IMR-90 (cell line): ENCODE measurements around the gene MED12L. TPM values are rescaled to one million over a fixed set of nuclear protein-coding genes. Genes with fewer than 3 reads are reported as not detected.

Experiments
- ATAC-seq: fragments of 200-7000 bp; cut with Tn5 transposase; 2 replicates; pipeline ENCODE4 v1.9.1; 2020; ENCODE audit warnings: low read depth, mild to moderate bottlenecking, moderate library complexity
- BruUV-seq: library from RNA; stranded (reverse); fragments of 400-500 nt; replicated peaks from 2 replicates; lab custom pipeline; 2021; lab: Mats Ljungman, UMichigan
- CTCF ChIA-PET: fragments of 300-600 bp; formaldehyde crosslinking; extraction: SDS; loops from one replicate; lab custom pipeline; 2021; ENCODE audit warnings: antibody characterized with exemption; lab: Yijun Ruan, JAX
- POLR2A ChIA-PET: fragments of 300-600 bp; sonication (Branson Sonifier 250); formaldehyde crosslinking; loops from one replicate; lab custom pipeline; 2022; ENCODE audit warnings: antibody characterized with exemption; ENCODE audit not compliant: unreplicated experiment; lab: Charles Lee
- DNase-seq: peaks from one replicate; pipeline ENCODE4 v3.0.0; 2013
- H2AFZ ChIP-seq: replicated peaks from 2 replicates; pipeline ENCODE3; 2013; ENCODE audit warnings: low read length, mild to moderate bottlenecking; ENCODE audit not compliant: poor library complexity
- H2AK5ac ChIP-seq: 2 replicates; pipeline ENCODE4 v1.6.1; 2013; ENCODE audit warnings: low read depth, low read length, inconsistent platforms
- H2AK9ac ChIP-seq: replicated peaks from 2 replicates; pipeline ENCODE3; 2013; ENCODE audit warnings: mild to moderate bottlenecking, low read depth, low read length, moderate library complexity; ENCODE audit not compliant: poor library complexity
- H2BK120ac ChIP-seq: 2 replicates; pipeline ENCODE4 v1.6.1; 2013; ENCODE audit warnings: low read depth, low read length, inconsistent platforms
- H2BK15ac ChIP-seq: 3 replicates; pipeline ENCODE4 v1.6.1; 2013; ENCODE audit warnings: low read depth, low read length, inconsistent platforms
- H2BK20ac ChIP-seq: 2 replicates; pipeline ENCODE4 v1.6.1; 2013; ENCODE audit warnings: low read depth, mild to moderate bottlenecking, inconsistent platforms, low read length, moderate library complexity
- H2BK5ac ChIP-seq: 2 replicates; pipeline ENCODE4 v1.6.1; 2013; ENCODE audit warnings: mild to moderate bottlenecking, low read depth, low read length, inconsistent platforms; ENCODE audit not compliant: poor library complexity, severe bottlenecking
- H3K14ac ChIP-seq: replicated peaks from 2 replicates; pipeline ENCODE4 v1.6.1; 2013; ENCODE audit warnings: low read depth, low read length, inconsistent platforms
- H3K18ac ChIP-seq: 2 replicates; pipeline ENCODE4 v1.6.1; 2013; ENCODE audit warnings: low read depth, low read length, control low read depth
- H3K23ac ChIP-seq: 2 replicates; pipeline ENCODE4 v1.6.1; 2013; ENCODE audit warnings: low read depth, low read length, inconsistent platforms
- H3K27ac ChIP-seq: 2 replicates; pipeline ENCODE4 v1.5.1; 2013; ENCODE audit warnings: mild to moderate bottlenecking, control low read depth, low read length; ENCODE audit not compliant: insufficient read depth
- H3K27me3 ChIP-seq: 2 replicates; pipeline ENCODE4 v1.6.1; 2013; ENCODE audit warnings: low read length; ENCODE audit not compliant: control insufficient read depth, insufficient read depth
- H3K36me3 ChIP-seq: 2 replicates; pipeline ENCODE4 v1.6.1; 2013; ENCODE audit warnings: low read length, mixed read lengths; ENCODE audit not compliant: control insufficient read depth, insufficient read depth
- H3K4ac ChIP-seq: 2 replicates; pipeline ENCODE4 v1.6.1; 2013; ENCODE audit warnings: low read depth, low read length, inconsistent platforms
- H3K4me1 ChIP-seq: 2 replicates; pipeline ENCODE4 v1.6.1; 2013; ENCODE audit warnings: low read length, mixed read lengths; ENCODE audit not compliant: control insufficient read depth, insufficient read depth
- H3K4me2 ChIP-seq: 2 replicates; pipeline ENCODE4 v1.6.1; 2013; ENCODE audit warnings: low read depth, mild to moderate bottlenecking, control low read depth, low read length, moderate library complexity
- H3K4me3 ChIP-seq: 2 replicates; pipeline ENCODE4 v1.5.1; 2013; ENCODE audit warnings: low read depth, mild to moderate bottlenecking, control low read depth, low read length, moderate library complexity; ENCODE audit not compliant: insufficient read depth
- H3K56ac ChIP-seq: 2 replicates; pipeline ENCODE4 v1.6.1; 2013; ENCODE audit warnings: low read length, inconsistent platforms; ENCODE audit not compliant: insufficient read depth; ENCODE audit errors: extremely low read depth
- H3K79me1 ChIP-seq, 2 experiments: 2 replicates each; pipeline ENCODE4 v1.6.1; 2013; ENCODE audit warnings: low read length in 2 of 2, inconsistent platforms in 1 of 2, low read depth in 1 of 2
- H3K9ac ChIP-seq: 2 replicates; pipeline ENCODE4 v1.6.1; 2013; ENCODE audit warnings: low read depth, low read length, control low read depth
- H3K9me1 ChIP-seq: 2 replicates; pipeline ENCODE4 v1.6.1; 2013; ENCODE audit warnings: low read length, inconsistent platforms; ENCODE audit not compliant: insufficient read depth
- H3K9me3 ChIP-seq: 2 replicates; pipeline ENCODE4 v1.6.1; 2013; ENCODE audit warnings: low read length; ENCODE audit not compliant: control insufficient read depth, insufficient read depth
- H4K20me1 ChIP-seq: 2 replicates; pipeline ENCODE4 v1.6.1; 2013; ENCODE audit warnings: low read length, inconsistent platforms; ENCODE audit not compliant: insufficient read depth
- H4K5ac ChIP-seq: 2 replicates; pipeline ENCODE4 v1.6.1; 2013; ENCODE audit warnings: mild to moderate bottlenecking, low read depth, low read length, control low read depth
- H4K8ac ChIP-seq, 2 experiments: 2 replicates each; pipeline ENCODE4 v1.6.1; 2013; ENCODE audit warnings: low read depth in 2 of 2, low read length in 2 of 2, control low read depth in 1 of 2, inconsistent platforms in 1 of 2
- H4K91ac ChIP-seq: 2 replicates; pipeline ENCODE4 v1.6.1; 2013; ENCODE audit warnings: low read depth, low read length, inconsistent platforms; ENCODE audit not compliant: insufficient read depth
- BHLHE40 ChIP-seq: fragments of 150-350 bp; IDR thresholded peaks from 2 replicates; pipeline ENCODE4 v1.6.1; 2016; ENCODE audit warnings: mild to moderate bottlenecking, low read depth, low read length
- CHD1 ChIP-seq: IDR thresholded peaks from 2 replicates; pipeline ENCODE4 v1.6.1; 2012; ENCODE audit warnings: low read depth, low read length, improper control_type of control experiment
- CTCF ChIP-seq: conservative IDR thresholded peaks from 2 replicates; pipeline ENCODE4 v1.5.1; 2012; ENCODE audit warnings: mild to moderate bottlenecking, low read depth, low read length, improper control_type of control experiment
- ELK1 ChIP-seq: fragments of 150-350 bp; IDR thresholded peaks from 2 replicates; pipeline ENCODE4 v1.6.1; 2016; ENCODE audit warnings: low read depth, mild to moderate bottlenecking, low read length, moderate library complexity, borderline replicate concordance
- MAZ ChIP-seq: IDR thresholded peaks from 2 replicates; pipeline ENCODE4 v1.6.1; 2012; ENCODE audit warnings: low read depth, mild to moderate bottlenecking, low read length, improper control_type of control experiment, moderate library complexity, borderline replicate concordance
- RAD21 ChIP-seq: IDR thresholded peaks from 2 replicates; pipeline ENCODE4 v1.6.1; 2012; ENCODE audit warnings: low read length, improper control_type of control experiment
- RCOR1 ChIP-seq: IDR thresholded peaks from 2 replicates; pipeline ENCODE4 v1.6.1; 2012; ENCODE audit warnings: mild to moderate bottlenecking, low read length, improper control_type of control experiment; ENCODE audit not compliant: insufficient replicate concordance
- WGBS, 2 experiments: methylation state at CpG; one replicate each; pipeline versions ENCODE4 v1.1.5 to v1.1.7; 2013; ENCODE audit warnings: missing lambda C conversion rate in 2 of 2; ENCODE audit not compliant: insufficient read length in 1 of 2; ENCODE audit errors: extremely low coverage in 2 of 2; 5-methylcytosine and 5-hydroxymethylcytosine counted together
- dilution Hi-C: fragments of 300-500 bp; cut with HindIII; formaldehyde crosslinking; loops from one replicate; pipeline ENCODE4 v1.14.3; 2018; ENCODE audit warnings: low sequenced_read_pairs; ENCODE audit not compliant: unreplicated experiment
- in situ Hi-C: fragments of 300-500 bp; cut with MboI; formaldehyde crosslinking; loops from 3 replicates; pipeline ENCODE4 v1.14.3; 2019; ENCODE audit warnings: low sequenced_read_pairs, inconsistent platforms, mixed read lengths
- intact Hi-C: fragments of 100-400 bp; cut with micrococcal nuclease; formaldehyde crosslinking; loops from 2 replicates; pipeline ENCODE4 v1.10.0; 2022
- polyA plus RNA-seq, 3 experiments: library from polyadenylated mRNA; depleted of rRNA; stranded (reverse); fragments of >200 nt; gene quantifications; 2 replicates each; pipeline ENCODE4 v1.2.3, GENCODE V29; 2012; ENCODE audit warnings: low replicate concordance in 1 of 3
- total RNA-seq: library from RNA; depleted of rRNA; stranded (reverse); fragments of >200 nt; gene quantifications from 2 replicates; pipeline ENCODE4 v1.2.3, GENCODE V29; 2012

Gene MED12L
- total and polyA plus RNA-seq, 2 of the 4 experiments (the other 2 are of a cell fraction) = 0.05 to 0.18 TPM

- Histone ChIP-seq H2AFZ (no peak overlapping the region), H3K4me2 (no peak overlapping the region), H3K4ac (no peak overlapping the region), H3K36me3 (no peaks in the 10 kb centered on the region), H3K4me1 (no peaks in the 10 kb centered on the region), H3K18ac (no peak overlapping the region), H3K4me3 (no peak overlapping the region), H4K20me1 (no peaks in the 10 kb centered on the region), H2AK9ac (no peak overlapping the region), H3K23ac (no peak overlapping the region), H4K5ac (no peak overlapping the region), H3K9me1 (no peaks in the 10 kb centered on the region), H4K8ac (no peak overlapping the region), H2BK5ac (no peak overlapping the region), H3K27me3 (peaks cover 10% of the 10 kb centered on the region), H2AK5ac (no peak overlapping the region), H3K14ac (no peak overlapping the region), H3K27ac (no peak overlapping the region), H3K9me3 (no peaks in the 10 kb centered on the region), H2BK120ac (no peak overlapping the region), H4K91ac (no peak overlapping the region), H3K79me1 (no peaks in the 10 kb centered on the region), H2BK20ac (no peak overlapping the region), H3K56ac (no peak overlapping the region), H2BK15ac (no peak overlapping the region), H3K9ac (no peak overlapping the region)
- POLR2A ChIA-PET = no interaction called here
- WGBS, 2 experiments = no CpG with 5 or more reads among the region's 3 CpGs
- DNase-seq = no peak
- no TSS peak for BruUV-seq
- dilution Hi-C loops (no loop called here), intact Hi-C loops (no loop called here), in situ Hi-C loops (loop anchor here (25.0 kb wide), 2 partner anchors 221 to 346 kb away; partner anchors contain the start of gene MINDY4B)
- CTCF ChIA-PET = interaction anchor here (0.6 kb wide), 1 partner anchor 235 kb away, joined by 5 read pairs; no protein-coding TSS in a partner anchor
- TF ChIP-seq BHLHE40 = no peak
- TF ChIP-seq RAD21 = no peak
- no peak for TF ChIP-seq CTCF
- TF ChIP-seq MAZ = no peak
- no peak for TF ChIP-seq CHD1
- TF ChIP-seq ELK1 = no peak
- TF ChIP-seq RCOR1 = no peak
- no peak for ATAC-seq
Measured at GRCh38 chr3:151133175-151133574, 47.7 kb downstream of the MED12L start.
